Stimulated activated naive CD8-positive, alpha-beta T cell treated with anti-CD3 and anti-CD28 coated beads, Interleukin-15, Interleukin-2, amounts not matched to agents 100 ng/mL and 50 ng/mL, for 24 hours (primary cell): ENCODE data around the gene GALNT6.
"Not testable (repeated sequence)": the region's sequence is repeated elsewhere in the genome, so short reads cannot be mapped to it uniquely, and the experiment has no call there.

Source experiments
- H3K27ac Mint-ChIP-seq: one replicate; pipeline ENCODE4 v1.8.0; 2021; ENCODE audit warnings: mild to moderate bottlenecking, mixed read lengths
- H3K27me3 Mint-ChIP-seq: one replicate; pipeline ENCODE4 v1.8.0; 2021; ENCODE audit warnings: mixed read lengths
- H3K36me3 Mint-ChIP-seq: one replicate; pipeline ENCODE4 v1.8.0; 2021; ENCODE audit warnings: low read depth, mixed read lengths
- H3K4me1 Mint-ChIP-seq: one replicate; pipeline ENCODE4 v1.8.0; 2021; ENCODE audit warnings: low read depth, mixed read lengths
- H3K4me3 Mint-ChIP-seq: one replicate; pipeline ENCODE4 v1.8.0; 2021; ENCODE audit warnings: mild to moderate bottlenecking, mixed read lengths
- H3K9me3 Mint-ChIP-seq: one replicate; pipeline ENCODE4 v1.8.0; 2021; ENCODE audit warnings: mixed read lengths

GALNT6 gene

DNA sequence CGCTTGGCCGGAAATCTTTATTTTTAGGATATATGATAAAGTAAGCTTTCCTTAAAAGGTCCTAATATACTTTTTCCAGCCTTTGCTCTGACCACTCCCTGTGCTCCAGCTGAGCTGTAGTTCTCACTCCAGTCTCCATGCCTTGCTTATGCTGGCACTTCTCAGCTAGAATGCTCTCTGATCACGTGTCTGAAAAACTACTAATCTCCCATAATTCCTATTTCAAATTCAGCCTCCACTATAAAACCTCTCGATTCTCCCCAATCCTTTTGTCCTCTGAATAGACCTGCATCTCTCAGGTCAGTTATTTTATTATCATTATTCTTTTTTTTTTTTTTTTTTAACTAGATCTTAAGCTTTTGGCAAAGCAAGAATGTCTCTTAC is 70.9 kb downstream of the GALNT6 start:
- H3K36me3 Mint-ChIP-seq = peaks cover 40% of the 10 kb centered on the region

GRCh38 chr12:51318846-51319599 is 72.2 kb downstream of the GALNT6 start:
- Mint-ChIP-seq H3K4me1 (peaks cover 73% of the 10 kb centered on the region), H3K27ac (peak overlapping the region; percentile 80), H3K27me3 (no peaks in the 10 kb centered on the region), H3K9me3 (no peaks in the 10 kb centered on the region), H3K36me3 (peaks cover 40% of the 10 kb centered on the region), H3K4me3 (peak overlapping the region; percentile 40)

More for the DNA sequence above, 70.9 kb downstream of the GALNT6 start:
- Mint-ChIP-seq H3K4me3 (peak overlapping the region; percentile 91), H3K27ac (peak overlapping the region; percentile 53), H3K9me3 (no peaks in the 10 kb centered on the region), H3K27me3 (no peaks in the 10 kb centered on the region), H3K4me1 (peaks cover 80% of the 10 kb centered on the region)

DNA sequence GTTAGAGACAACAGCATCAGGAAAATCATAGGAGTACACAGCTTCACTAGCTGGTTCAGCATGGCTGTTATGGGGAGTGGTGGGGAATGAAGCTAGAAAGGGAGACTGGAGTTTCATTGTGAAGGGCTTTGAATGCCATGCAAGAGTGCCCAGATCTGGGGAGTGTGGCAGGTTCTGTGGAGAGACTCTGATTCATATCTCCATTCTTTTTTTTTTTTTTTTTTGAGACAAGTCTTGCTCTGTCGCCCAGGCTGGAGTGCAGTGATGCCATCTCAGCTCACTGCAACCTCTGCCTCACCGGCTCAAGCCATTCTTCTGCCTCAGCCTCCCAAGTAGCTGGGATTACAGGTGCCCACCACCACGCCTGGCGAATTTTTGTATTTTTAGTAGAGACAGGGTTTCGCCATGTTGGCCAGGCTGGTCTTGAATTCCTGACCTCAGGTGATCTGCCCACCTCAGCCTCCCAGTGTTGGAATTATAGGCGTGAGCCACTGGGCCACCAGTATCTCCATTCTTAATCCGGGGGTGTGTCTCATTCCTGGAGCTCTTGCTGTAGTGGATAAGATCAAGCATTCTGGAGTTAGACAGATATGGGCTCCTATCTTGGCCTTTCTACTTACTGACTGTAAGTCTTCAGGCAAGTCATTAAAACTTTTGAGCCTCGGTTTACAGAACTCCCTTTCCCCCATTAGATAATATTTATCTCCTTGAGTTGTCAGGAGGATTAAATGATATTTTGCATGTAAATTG is 73.0 kb downstream of the GALNT6 start:
- not testable (repeated sequence) for H3K27me3 Mint-ChIP-seq, H3K9me3 Mint-ChIP-seq
- Mint-ChIP-seq H3K4me1 (peaks cover 73% of the 10 kb centered on the region), H3K27ac (peak overlapping the region; percentile 80), H3K36me3 (peaks cover 43% of the 10 kb centered on the region), H3K4me3 (peak overlapping the region; percentile 15)

- Mint-ChIP-seq H3K4me3 (no peak overlapping the region), H3K4me1 (peaks cover 55% of the 10 kb centered on the region), H3K27ac (no peak overlapping the region), H3K9me3 (no peaks in the 10 kb centered on the region), H3K27me3 (no peaks in the 10 kb centered on the region), H3K36me3 (peaks cover 46% of the 10 kb centered on the region)
Measured at GRCh38 chr12:51311389-51311788, 79.8 kb downstream of the GALNT6 start.

- H3K36me3 Mint-ChIP-seq = peaks cover 59% of the 10 kb centered on the region
Measured at GRCh38 chr12:51307655-51308593, 83.3 kb downstream of the GALNT6 start.

GRCh38 chr12:51306507-51306906 is 84.7 kb downstream of the GALNT6 start:
- Mint-ChIP-seq H3K9me3 (no peaks in the 10 kb centered on the region), H3K27ac (no peak overlapping the region), H3K36me3 (peaks cover 59% of the 10 kb centered on the region), H3K4me1 (peaks cover 37% of the 10 kb centered on the region), H3K27me3 (no peaks in the 10 kb centered on the region), H3K4me3 (no peak overlapping the region)

More at GRCh38 chr12:51307655-51308593, 83.3 kb downstream of the GALNT6 start:
- no peaks in the 10 kb centered on the region for H3K9me3 Mint-ChIP-seq
- H3K27me3 Mint-ChIP-seq = no peaks in the 10 kb centered on the region
- no peak overlapping the region for H3K4me3 Mint-ChIP-seq
- peak overlapping the region; percentile 65 for H3K27ac Mint-ChIP-seq
- H3K4me1 Mint-ChIP-seq = peaks cover 48% of the 10 kb centered on the region
